K562 (cell line): ENCODE data around the gene CYS1. TPM values are rescaled to one million over a fixed set of nuclear protein-coding genes. Genes with fewer than 3 reads are reported as not detected.

ENCODE experiments used
- ATAC-seq: fragments of 200-7000 bp; cut with Tn5 transposase; 3 replicates; pipeline ENCODE4 v1.9.1; 2020; ENCODE audit warnings: moderate library complexity
- BruUV-seq: library from RNA; stranded (reverse); fragments of 400-500 nt; replicated peaks from 2 replicates; lab custom pipeline; 2021; lab: Mats Ljungman, UMichigan
- CTCF ChIA-PET: fragments of 300-600 bp; formaldehyde crosslinking; extraction: SDS; loops from one replicate; lab custom pipeline; 2021; ENCODE audit warnings: low intra/inter-chr PET ratio; lab: Yijun Ruan, JAX
- POLR2A ChIA-PET: fragments of 300-600, 350-650 bp; sonication (Branson Sonifier 250); formaldehyde crosslinking; extraction: SDS; loops from one replicate; lab custom pipeline; 2021; ENCODE audit warnings: antibody characterized with exemption, inconsistent platforms; lab: Yijun Ruan, JAX
- DNase-seq, 4 experiments: peaks; one replicate each; pipeline versions ENCODE4 v3.0.0 to v3.0.0-alpha.2; 2011 to 2018; ENCODE audit warnings: low spot score in 3 of 4, mixed read lengths in 3 of 4; ENCODE audit errors: extremely low read depth in 1 of 4
- FAIRE-seq: peaks from 2 replicates; lab custom pipeline; 2011; peaks lifted over from hg19 to GRCh38; lab: Jason Lieb, UNC
- H2AFZ ChIP-seq: 2 replicates; pipeline ENCODE4 v1.6.0; 2011; ENCODE audit warnings: low read depth, low read length, control low read depth, inconsistent platforms
- H3K27ac ChIP-seq: fragments of 200-600 bp; 3 replicates; pipeline ENCODE4 v1.8.0; 2011; ENCODE audit warnings: low read depth, mild to moderate bottlenecking, control low read depth, inconsistent platforms, low read length, moderate library complexity, mixed read lengths; ENCODE audit errors: extremely low read depth
- H3K27me3 ChIP-seq, 2 experiments: fragments of 300-600 bp in 1 of 2; 2 replicates in 1 of 2; 3 replicates in 1 of 2; pipeline versions ENCODE4 v1.6.0 to v1.8.0; 2011; ENCODE audit warnings: inconsistent platforms in 2 of 2, low read length in 2 of 2, mild to moderate bottlenecking in 1 of 2, mixed read lengths in 1 of 2, moderate library complexity in 1 of 2; ENCODE audit not compliant: control insufficient read depth in 2 of 2, insufficient read depth in 2 of 2
- H3K36me3 ChIP-seq: fragments of 300-600 bp; 3 replicates; pipeline ENCODE4 v1.8.0; 2011; ENCODE audit warnings: mild to moderate bottlenecking, low read length, inconsistent platforms; ENCODE audit not compliant: control insufficient read depth, insufficient read depth
- H3K4me1 ChIP-seq, 2 experiments: fragments of 200-600 bp in 1 of 2; replicated peaks in 1 of 2; 2 replicates in 1 of 2; 3 replicates in 1 of 2; pipeline versions ENCODE4 v1.5.1 to v1.8.0; 2011; ENCODE audit warnings: inconsistent platforms in 2 of 2, low read length in 2 of 2, mild to moderate bottlenecking in 1 of 2, mixed read lengths in 1 of 2, moderate library complexity in 1 of 2; ENCODE audit not compliant: control insufficient read depth in 2 of 2, insufficient read depth in 2 of 2
- H3K4me2 ChIP-seq: 2 replicates; pipeline ENCODE4 v1.6.1; 2011; ENCODE audit warnings: low read length, control low read depth, inconsistent platforms, mixed read lengths; ENCODE audit not compliant: insufficient read depth
- H3K4me3 ChIP-seq: fragments of 200-600 bp; sonication (generic), shearing (Covaris generic); 2 replicates; pipeline ENCODE4 v1.5.1; 2016; ENCODE audit warnings: control low read depth, inconsistent platforms
- H3K79me2 ChIP-seq: fragments of 200-600 bp; 3 replicates; pipeline ENCODE4 v1.8.0; 2011; ENCODE audit warnings: low read length, inconsistent platforms; ENCODE audit not compliant: control insufficient read depth, insufficient read depth
- H3K9ac ChIP-seq, 2 experiments: 2 replicates each; pipeline versions ENCODE4 v1.6.0 to v1.6.1; 2011; ENCODE audit warnings: low read depth in 2 of 2, low read length in 2 of 2, control low read depth in 1 of 2, inconsistent platforms in 1 of 2, mild to moderate bottlenecking in 1 of 2, mixed read lengths in 1 of 2; ENCODE audit not compliant: insufficient read depth in 1 of 2
- H3K9me1 ChIP-seq: one replicate; pipeline ENCODE4 v1.6.0; 2011; ENCODE audit warnings: inconsistent platforms, mild to moderate bottlenecking, low read length, moderate library complexity; ENCODE audit not compliant: control insufficient read depth, insufficient read depth
- H3K9me3 ChIP-seq: replicated peaks from 2 replicates; pipeline ENCODE4 v1.5.1; 2011; ENCODE audit warnings: low read depth, low read length, inconsistent platforms; ENCODE audit not compliant: control insufficient read depth, insufficient read depth
- H4K20me1 ChIP-seq: replicated peaks from 2 replicates; pipeline ENCODE4 v1.6.1; 2011; ENCODE audit warnings: low read length, inconsistent platforms, mixed read lengths; ENCODE audit not compliant: control insufficient read depth, insufficient read depth
- ARID4B ChIP-seq: sonication (generic); formaldehyde crosslinking; IDR thresholded peaks from 2 replicates; pipeline ENCODE4 v1.8.0; 2022; ENCODE audit warnings: mild to moderate bottlenecking, missing genetic modification reagents
- CREB1 ChIP-seq, 2 experiments: sonication (generic) in 1 of 2; formaldehyde crosslinking in 1 of 2; IDR thresholded peaks; 2 replicates each; pipeline versions ENCODE4 v1.6.1 to v1.8.0; 2012 to 2022; ENCODE audit warnings: inconsistent platforms in 1 of 2, mild to moderate bottlenecking in 1 of 2, missing genetic modification reagents in 1 of 2, moderate library complexity in 1 of 2
- FIP1L1 ChIP-seq: fragments of 200-400 bp; formaldehyde crosslinking; IDR thresholded peaks from 2 replicates; pipeline ENCODE4 v1.6.1; 2018; ENCODE audit warnings: mild to moderate bottlenecking, low read depth, low read length; ENCODE audit not compliant: poor library complexity, severe bottlenecking
- HNRNPL ChIP-seq: fragments of 200-400 bp; formaldehyde crosslinking; IDR thresholded peaks from 2 replicates; pipeline ENCODE4 v1.6.1; 2017; ENCODE audit warnings: low read depth, mild to moderate bottlenecking, low read length
- ID3 ChIP-seq, 2 experiments: fragments of 250-450 bp in 1 of 2; fragments of 450-650 bp in 1 of 2; sonication (Bioruptor Pico) in 1 of 2; IDR thresholded peaks; 2 replicates each; pipeline versions ENCODE4 v1.6.1 to v1.8.0; 2016 to 2021; ENCODE audit warnings: mild to moderate bottlenecking in 2 of 2, moderate library complexity in 2 of 2, missing compliant biosample characterization in 1 of 2, missing genetic modification characterization in 1 of 2
- KDM4B ChIP-seq, 2 experiments: fragments of 450-650 bp in 1 of 2; sonication (generic) in 1 of 2; IDR thresholded peaks; 2 replicates each; pipeline ENCODE4 v1.6.1; 2016 to 2017; ENCODE audit warnings: borderline replicate concordance in 2 of 2, antibody characterized with exemption in 1 of 2, low read depth in 1 of 2, mild to moderate bottlenecking in 1 of 2
- NR2C1 ChIP-seq, 2 experiments: fragments of 450-650 bp; IDR thresholded peaks; 2 replicates each; pipeline ENCODE4 v1.6.1; 2017; ENCODE audit warnings: mild to moderate bottlenecking in 2 of 2, antibody characterized with exemption in 1 of 2, inconsistent platforms in 1 of 2, missing compliant biosample characterization in 1 of 2, missing genetic modification characterization in 1 of 2
- PTRF ChIP-seq: fragments of 450-650 bp; IDR thresholded peaks from 2 replicates; pipeline ENCODE4 v1.6.1; 2016; ENCODE audit warnings: mild to moderate bottlenecking, missing genetic modification characterization, missing compliant biosample characterization
- USF2 ChIP-seq: sonication (generic); formaldehyde crosslinking; IDR thresholded peaks from 2 replicates; pipeline ENCODE4 v1.5.0; 2020; ENCODE audit warnings: missing genetic modification reagents
- ZHX1 ChIP-seq: fragments of 150-350 bp; conservative IDR thresholded peaks from 2 replicates; pipeline ENCODE4 v1.6.1; 2014; ENCODE audit warnings: low read length
- ZNF311 ChIP-seq: fragments of 250-450 bp; sonication (Bioruptor Pico); IDR thresholded peaks from 2 replicates; pipeline ENCODE4 v1.4.0; 2020; ENCODE audit warnings: mild to moderate bottlenecking, moderate library complexity
- WGBS: fragments of 100-300 bp; shearing (Covaris generic); methylation state at CpG from one replicate; pipeline ENCODE4 v1.1.6; 2016; ENCODE audit warnings: low coverage, mixed read lengths; ENCODE audit not compliant: insufficient coverage; ENCODE audit errors: missing lambda C conversion rate; 5-methylcytosine and 5-hydroxymethylcytosine counted together
- in situ Hi-C: fragments of 300-500 bp; cut with MboI; formaldehyde crosslinking; loops from 4 replicates; pipeline ENCODE4 v1.15.0; 2018; ENCODE audit warnings: inconsistent platforms, mixed read lengths
- intact Hi-C: fragments of 100-400 bp; cut with micrococcal nuclease; formaldehyde crosslinking; loops from 2 replicates; pipeline ENCODE4 v1.14.2; 2022
- polyA plus RNA-seq, 8 experiments: library from polyadenylated mRNA; depleted of rRNA in 4 of 8; stranded (reverse) in 5 of 8; unstranded in 3 of 8; fragments of >200 nt; fragmentation: Nextera tagmentation in 2 of 8; fragmentation: Illumina TruSeq in 1 of 8; extraction: Ambion mirVana in 2 of 8; extraction: Trizol in 1 of 8; gene quantifications; 2 replicates each; pipeline versions ENCODE4 v1.2.1 to v1.2.3, GENCODE V29; 2011 to 2014; ENCODE audit warnings: inconsistent platforms in 1 of 8, missing spikeins in 1 of 8
- total RNA-seq, 7 experiments: library from RNA; depleted of rRNA in 6 of 7; stranded (reverse); fragments of >200 nt in 6 of 7; fragmentation: Illumina TruSeq in 2 of 7; extraction: Trizol in 2 of 7; gene quantifications; 2 replicates each; pipeline versions ENCODE4 v1.2.1 to v1.2.3, GENCODE V29; 2011 to 2021; ENCODE audit warnings: low replicate concordance in 1 of 7

Gene CYS1
- total and polyA plus RNA-seq, 9 of the 15 experiments (the other 6 are each of a cell fraction or from before 2014, with no cell fraction given), result 0.11 to 0.13 TPM; not detected in 7

- CTCF ChIA-PET, result no interaction called here
- no peak for FAIRE-seq
- in situ Hi-C loops, result no loop called here
- Histone ChIP-seq H3K27me3 (no peaks in the 10 kb centered on the region; a peak in 1 of 5 replicates), H2AFZ (no peak overlapping the region), H4K20me1 (no peaks in the 10 kb centered on the region), H3K36me3 (no peaks in the 10 kb centered on the region), H3K4me2 (no peak overlapping the region), H3K9ac (peak overlapping the region in 1 of 2 experiments; percentile 6; a peak in 1 of 4 replicates), H3K9me1 (no peaks in the 10 kb centered on the region), H3K27ac (no peak overlapping the region), H3K9me3 (no peaks in the 10 kb centered on the region), H3K4me3 (no peak overlapping the region), H3K79me2 (peaks cover 28% of the 10 kb centered on the region), H3K4me1 (peaks cover 24 to 49% of the 10 kb centered on the region in 2 experiments)
- POLR2A ChIA-PET, result interaction anchor here (1.4 to 1.5 kb wide), 2 partner anchors 10 to 43 kb away, joined by 4 to 10 read pairs; no protein-coding TSS in a partner anchor
- BruUV-seq, result no TSS peak
- 81% methylated on average over 6 of the region's 8 CpGs for WGBS
- intact Hi-C loops, result no loop called here
- DNase-seq, result no peak
- ATAC-seq, result no peak
- TF ChIP-seq USF2 (CRISPR knock-in tag), result no peak
- no peak for TF ChIP-seq FIP1L1
- 0 out of 2 replicates have a peak, but pooled peaks have one; percentile 33 for TF ChIP-seq PTRF (tag)
- no peak for TF ChIP-seq ID3 (CRISPR knock-in tag; IDR thresholded peaks at IDR 0.05)
- TF ChIP-seq ID3 (tag; IDR thresholded peaks at IDR 0.05), result peak; percentile 65; the same call in 1 of the 2 replicates
- TF ChIP-seq ARID4B (CRISPR knock-in tag), result no peak
- TF ChIP-seq CREB1 (IDR thresholded peaks at IDR 0.05), result no peak
- no peak for TF ChIP-seq CREB1 (CRISPR knock-in tag; IDR thresholded peaks at IDR 0.05)
- TF ChIP-seq NR2C1 (IDR thresholded peaks at IDR 0.05), result no peak
- 0 out of 2 replicates have a peak, but pooled peaks have one; percentile 29 for TF ChIP-seq NR2C1 (tag; IDR thresholded peaks at IDR 0.05)
- no peak for TF ChIP-seq KDM4B (IDR thresholded peaks at IDR 0.05; ENCODE audit: borderline replicate concordance in 2 of 2, low read depth in 1 of 2)
- TF ChIP-seq HNRNPL, result no peak
- peak; percentile 81 for TF ChIP-seq ZNF311 (CRISPR knock-in tag)
- TF ChIP-seq ZHX1, result no peak
These were observed 53.2 kb downstream of the CYS1 start for GRCh38 chr2:10026940-10027569.
